ENCODE data around the gene CCNY.

- no peak for TF ChIP-seq EZH2 (IDR thresholded peaks at IDR 0.05; ENCODE audit: borderline replicate concordance, insufficient read depth, low read depth, low read length, poor library complexity, severe bottlenecking)
- TF ChIP-seq CTCF (IDR thresholded peaks at IDR 0.05): no peak
Measured at GRCh38 chr10:35384265-35384868, 48.1 kb downstream of the CCNY start.
